ENCODE results near the gene TCF4. TPM values are rescaled to one million over a fixed set of nuclear protein-coding genes. Genes with fewer than 3 reads are reported as not detected.

TCF4 gene
- total and polyA plus RNA-seq, 7 experiments from 2014 or later = 0.94 to 21.8 (median 2.6) TPM

GRCh38 chr18:55372209-55372608 lies 215.8 kb downstream of the TCF4 start:
- Mint-ChIP-seq H3K36me3 (no peaks in the 10 kb centered on the region), H3K9me3 (peaks cover 0 to 10% (median 1%) of the 10 kb centered on the region in 11 donors), H3K27ac (no peak overlapping the region), H3K4me3 (no peak overlapping the region), H3K27me3 (no peaks in the 10 kb centered on the region), H3K4me1 (no peaks in the 10 kb centered on the region)
- intact Hi-C loops (cut with micrococcal nuclease) = loop anchor here in 1 of 2 donors (10.0 kb wide), 1 partner anchor 137 kb away; no protein-coding TSS in a partner anchor
- no peak overlapping the region for H3K27ac ChIP-seq (ENCODE audit: low read depth, low read length)
- no peak for DNase-seq
- H3K4me1 ChIP-seq (ENCODE audit: control insufficient read depth in 2 of 2, insufficient read depth in 2 of 2, low read length in 2 of 2) = no peaks in the 10 kb centered on the region
- H3K27me3 ChIP-seq (ENCODE audit: control insufficient read depth in 2 of 2, insufficient read depth in 2 of 2, low read length in 2 of 2) = no peaks in the 10 kb centered on the region
- H3K36me3 ChIP-seq (ENCODE audit: control insufficient read depth in 2 of 3, insufficient read depth in 3 of 3, low read length in 3 of 3) = no peaks in the 10 kb centered on the region
- no peaks in the 10 kb centered on the region for H3K9me3 ChIP-seq (ENCODE audit: control insufficient read depth in 2 of 3, low read length in 3 of 3)
- no peak overlapping the region for H3K4me3 ChIP-seq (ENCODE audit: low read length)
- ATAC-seq = no peak
- POLR2A ChIA-PET = no interaction called here
- CTCF ChIA-PET = no interaction called here

DNA sequence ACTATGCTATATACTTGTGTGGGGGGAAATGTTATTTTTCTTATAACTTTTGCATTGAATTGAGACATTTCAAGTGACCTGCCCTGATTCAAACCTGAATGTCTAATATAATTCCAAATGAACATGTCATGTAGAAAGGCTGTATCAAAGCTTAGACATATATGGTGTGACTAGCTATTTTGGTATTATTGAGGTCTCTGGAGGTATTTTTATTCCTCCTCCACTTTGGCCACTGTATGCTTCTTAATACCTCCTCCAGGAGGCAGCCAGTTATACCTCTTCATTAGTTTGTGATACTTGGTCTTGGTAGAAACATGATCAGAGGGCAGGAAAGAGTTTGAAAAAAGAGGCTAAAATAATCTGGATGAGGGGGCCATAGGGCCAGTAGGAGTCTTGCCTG lies 217.1 kb downstream of the TCF4 start:
- H3K27me3 Mint-ChIP-seq = no peaks in the 10 kb centered on the region
- H3K9me3 ChIP-seq (ENCODE audit: control insufficient read depth in 2 of 3, low read length in 3 of 3) = no peaks in the 10 kb centered on the region
- H3K36me3 Mint-ChIP-seq = no peaks in the 10 kb centered on the region
- no peak overlapping the region for H3K4me3 ChIP-seq (ENCODE audit: low read length)
- H3K27ac Mint-ChIP-seq = no peak overlapping the region
- ChIA-PET CTCF (no interaction called here), POLR2A (no interaction called here)
- no peak for ATAC-seq
- H3K36me3 ChIP-seq (ENCODE audit: control insufficient read depth in 2 of 3, insufficient read depth in 3 of 3, low read length in 3 of 3) = no peaks in the 10 kb centered on the region
- no peak for DNase-seq
- H3K4me1 Mint-ChIP-seq = no peaks in the 10 kb centered on the region
- H3K4me3 Mint-ChIP-seq = no peak overlapping the region
- no peak overlapping the region for H3K27ac ChIP-seq (ENCODE audit: low read depth, low read length)
- peaks cover 0 to 10% (median 0%) of the 10 kb centered on the region in 11 donors for H3K9me3 Mint-ChIP-seq
- H3K4me1 ChIP-seq (ENCODE audit: control insufficient read depth in 2 of 2, insufficient read depth in 2 of 2, low read length in 2 of 2) = no peaks in the 10 kb centered on the region
- H3K27me3 ChIP-seq (ENCODE audit: control insufficient read depth in 2 of 2, insufficient read depth in 2 of 2, low read length in 2 of 2) = no peaks in the 10 kb centered on the region
- intact Hi-C loops (cut with micrococcal nuclease) = loop anchor here in 1 of 2 donors (10.0 kb wide), 1 partner anchor 136 kb away; no protein-coding TSS in a partner anchor

GRCh38 chr18:55369346-55369745 lies 218.6 kb downstream of the TCF4 start:
- DNase-seq (no peak), ATAC-seq (no peak)
- H3K9me3 ChIP-seq (ENCODE audit: control insufficient read depth in 2 of 3, low read length in 3 of 3) = no peaks in the 10 kb centered on the region
- CTCF ChIA-PET = no interaction called here
- no peaks in the 10 kb centered on the region for H3K36me3 Mint-ChIP-seq
- peaks cover 0 to 10% (median 0%) of the 10 kb centered on the region in 11 donors for H3K9me3 Mint-ChIP-seq
- no peaks in the 10 kb centered on the region for H3K4me1 ChIP-seq (ENCODE audit: control insufficient read depth in 2 of 2, insufficient read depth in 2 of 2, low read length in 2 of 2)
- H3K4me1 Mint-ChIP-seq = no peaks in the 10 kb centered on the region
- no peak overlapping the region for H3K27ac Mint-ChIP-seq
- no peak overlapping the region for H3K4me3 Mint-ChIP-seq
- H3K27me3 Mint-ChIP-seq = no peaks in the 10 kb centered on the region
- H3K36me3 ChIP-seq (ENCODE audit: control insufficient read depth in 2 of 3, insufficient read depth in 3 of 3, low read length in 3 of 3) = no peaks in the 10 kb centered on the region
- no peak overlapping the region for H3K4me3 ChIP-seq (ENCODE audit: low read length)
- H3K27ac ChIP-seq (ENCODE audit: low read depth, low read length) = no peak overlapping the region
- POLR2A ChIA-PET = no interaction called here
- intact Hi-C loops (cut with micrococcal nuclease) = no loop called here
- H3K27me3 ChIP-seq (ENCODE audit: control insufficient read depth in 2 of 2, insufficient read depth in 2 of 2, low read length in 2 of 2) = no peaks in the 10 kb centered on the region

DNA sequence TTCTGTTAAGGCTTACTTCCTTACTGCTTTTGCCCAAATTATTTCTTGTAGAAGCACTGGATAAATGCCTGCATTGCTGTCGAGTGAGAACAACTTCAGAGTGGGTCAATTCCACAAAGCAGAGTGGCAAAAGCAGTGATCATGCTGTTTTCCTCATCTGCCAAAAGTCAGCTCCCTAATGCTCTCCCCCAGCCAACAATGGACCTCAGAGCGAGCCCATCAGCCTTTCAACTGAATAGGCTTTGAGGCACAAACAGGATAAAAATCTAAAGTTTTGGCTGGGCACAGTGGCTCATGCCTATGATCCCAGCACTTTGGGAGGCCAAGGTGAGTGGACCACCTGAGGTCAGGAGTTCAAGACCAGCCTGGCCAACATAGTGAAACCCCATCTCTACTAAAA lies 222.7 kb downstream of the TCF4 start:
- Histone ChIP-seq H3K36me3 (ENCODE audit: control insufficient read depth in 2 of 3, insufficient read depth in 3 of 3, low read length in 3 of 3) (no peaks in the 10 kb centered on the region), H3K4me3 (ENCODE audit: low read length) (no peak overlapping the region), H3K4me1 (ENCODE audit: control insufficient read depth in 2 of 2, insufficient read depth in 2 of 2, low read length in 2 of 2) (no peaks in the 10 kb centered on the region), H3K9me3 (ENCODE audit: control insufficient read depth in 2 of 3, low read length in 3 of 3) (no peaks in the 10 kb centered on the region), H3K27ac (ENCODE audit: low read depth, low read length) (no peak overlapping the region), H3K27me3 (ENCODE audit: control insufficient read depth in 2 of 2, insufficient read depth in 2 of 2, low read length in 2 of 2) (no peaks in the 10 kb centered on the region)
- H3K4me1 Mint-ChIP-seq = no peaks in the 10 kb centered on the region
- CTCF ChIA-PET = no interaction called here
- intact Hi-C loops (cut with micrococcal nuclease) = no loop called here
- POLR2A ChIA-PET = no interaction called here
- peaks cover 0 to 6% (median 0%) of the 10 kb centered on the region in 5 donors for H3K27me3 Mint-ChIP-seq
- DNase-seq = no peak
- no peak overlapping the region for H3K4me3 Mint-ChIP-seq
- peaks cover 0 to 7% (median 0%) of the 10 kb centered on the region in 11 donors for H3K9me3 Mint-ChIP-seq
- no peak for ATAC-seq
- peaks cover 0 to 4% (median 0%) of the 10 kb centered on the region in 5 donors for H3K36me3 Mint-ChIP-seq
- H3K27ac Mint-ChIP-seq = no peak overlapping the region

DNA sequence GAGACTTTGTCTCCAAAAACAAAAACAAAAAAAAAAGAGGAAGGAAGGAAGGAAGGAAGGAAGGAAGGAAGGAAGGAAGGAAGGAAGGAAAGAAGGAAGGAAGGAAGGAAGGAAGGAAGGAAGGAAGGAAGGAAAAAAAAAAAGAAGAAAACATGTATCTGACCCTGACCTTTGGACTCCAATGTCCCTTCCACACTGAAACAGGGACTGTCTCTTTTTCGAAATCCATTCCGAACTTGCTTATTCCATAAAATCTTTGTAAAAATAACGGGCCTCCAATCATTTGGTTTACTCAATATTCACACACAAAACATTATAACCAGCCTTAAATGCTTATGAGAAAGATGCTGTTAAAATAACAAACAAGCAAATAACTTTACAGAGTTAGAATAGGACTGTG lies 225.7 kb downstream of the TCF4 start:
- CTCF ChIA-PET = no interaction called here
- H3K4me1 ChIP-seq (ENCODE audit: control insufficient read depth in 2 of 2, insufficient read depth in 2 of 2, low read length in 2 of 2) = no peaks in the 10 kb centered on the region
- POLR2A ChIA-PET = no interaction called here
- Mint-ChIP-seq H3K9me3 (peaks cover 0 to 9% (median 0%) of the 10 kb centered on the region in 11 donors), H3K27me3 (peaks cover 0 to 12% (median 0%) of the 10 kb centered on the region in 5 donors), H3K4me3 (no peak overlapping the region), H3K27ac (no peak overlapping the region), H3K4me1 (no peaks in the 10 kb centered on the region), H3K36me3 (peaks cover 0 to 4% (median 0%) of the 10 kb centered on the region in 5 donors)
- no peak overlapping the region for H3K27ac ChIP-seq (ENCODE audit: low read depth, low read length)
- H3K27me3 ChIP-seq (ENCODE audit: control insufficient read depth in 2 of 2, insufficient read depth in 2 of 2, low read length in 2 of 2) = no peaks in the 10 kb centered on the region
- DNase-seq = no peak
- no peak for ATAC-seq
- no peaks in the 10 kb centered on the region for H3K36me3 ChIP-seq (ENCODE audit: control insufficient read depth in 2 of 3, insufficient read depth in 3 of 3, low read length in 3 of 3)
- intact Hi-C loops (cut with micrococcal nuclease) = no loop called here
- H3K4me3 ChIP-seq (ENCODE audit: low read length) = no peak overlapping the region
- H3K9me3 ChIP-seq (ENCODE audit: control insufficient read depth in 2 of 3, low read length in 3 of 3) = no peaks in the 10 kb centered on the region

- POLR2A ChIA-PET = no interaction called here
- Mint-ChIP-seq H3K27me3 (peaks cover 0 to 12% (median 0%) of the 10 kb centered on the region in 5 donors), H3K4me1 (no peaks in the 10 kb centered on the region), H3K36me3 (peaks cover 0 to 4% (median 0%) of the 10 kb centered on the region in 5 donors), H3K9me3 (peaks cover 0 to 9% (median 0%) of the 10 kb centered on the region in 11 donors), H3K27ac (no peak overlapping the region), H3K4me3 (no peak overlapping the region)
- H3K4me3 ChIP-seq (ENCODE audit: low read length) = no peak overlapping the region
- intact Hi-C loops (cut with micrococcal nuclease) = no loop called here
- no peak for ATAC-seq
- CTCF ChIA-PET = no interaction called here
- H3K9me3 ChIP-seq (ENCODE audit: control insufficient read depth in 2 of 3, low read length in 3 of 3) = no peaks in the 10 kb centered on the region
- H3K36me3 ChIP-seq (ENCODE audit: control insufficient read depth in 2 of 3, insufficient read depth in 3 of 3, low read length in 3 of 3) = no peaks in the 10 kb centered on the region
- H3K4me1 ChIP-seq (ENCODE audit: control insufficient read depth in 2 of 2, insufficient read depth in 2 of 2, low read length in 2 of 2) = no peaks in the 10 kb centered on the region
- H3K27ac ChIP-seq (ENCODE audit: low read depth, low read length) = no peak overlapping the region
- no peak for DNase-seq
- H3K27me3 ChIP-seq (ENCODE audit: control insufficient read depth in 2 of 2, insufficient read depth in 2 of 2, low read length in 2 of 2) = no peaks in the 10 kb centered on the region
Measured at GRCh38 chr18:55361492-55362250, 226.3 kb downstream of the TCF4 start.

GRCh38 chr18:55360061-55360460 lies 227.9 kb downstream of the TCF4 start:
- ChIA-PET CTCF (no interaction called here), POLR2A (no interaction called here)
- Histone ChIP-seq H3K4me1 (ENCODE audit: control insufficient read depth in 2 of 2, insufficient read depth in 2 of 2, low read length in 2 of 2) (no peaks in the 10 kb centered on the region), H3K27ac (ENCODE audit: low read depth, low read length) (no peak overlapping the region), H3K4me3 (ENCODE audit: low read length) (no peak overlapping the region), H3K27me3 (ENCODE audit: control insufficient read depth in 2 of 2, insufficient read depth in 2 of 2, low read length in 2 of 2) (no peaks in the 10 kb centered on the region), H3K36me3 (ENCODE audit: control insufficient read depth in 2 of 3, insufficient read depth in 3 of 3, low read length in 3 of 3) (no peaks in the 10 kb centered on the region), H3K9me3 (ENCODE audit: control insufficient read depth in 2 of 3, low read length in 3 of 3) (no peaks in the 10 kb centered on the region)
- H3K27me3 Mint-ChIP-seq = peaks cover 0 to 12% (median 3%) of the 10 kb centered on the region in 5 donors
- no peaks in the 10 kb centered on the region for H3K4me1 Mint-ChIP-seq
- peaks cover 0 to 9% (median 0%) of the 10 kb centered on the region in 11 donors for H3K9me3 Mint-ChIP-seq
- H3K4me3 Mint-ChIP-seq = no peak overlapping the region
- H3K27ac Mint-ChIP-seq = no peak overlapping the region
- ATAC-seq (no peak), DNase-seq (no peak)
- peaks cover 0 to 4% (median 0%) of the 10 kb centered on the region in 5 donors for H3K36me3 Mint-ChIP-seq
- intact Hi-C loops (cut with micrococcal nuclease) = no loop called here

All from naive thymus-derived CD4-positive, alpha-beta T cell (primary cell).